Uterus (tissue), 2 donors: Measurements from ENCODE around the gene RASSF8.

Source experiments
- CTCF ChIP-seq, 4 experiments: fragments of 200-600 bp in 2 of 4; fragments of 450-650 bp in 2 of 4; sonication (generic) in 2 of 4; IDR thresholded peaks; one replicate each; pipeline ENCODE4 v1.5.1; 2016 to 2019; ENCODE audit warnings: antibody characterized with exemption in 4 of 4, mild to moderate bottlenecking in 2 of 4, moderate library complexity in 1 of 4
- POLR2A ChIP-seq, 2 donors: fragments of 450-650 bp; IDR thresholded peaks; one replicate each; pipeline ENCODE4 v1.6.1; 2016; ENCODE audit warnings: antibody characterized with exemption in 2 of 2, mild to moderate bottlenecking in 1 of 2, moderate library complexity in 1 of 2

- TF ChIP-seq POLR2A (IDR thresholded peaks at IDR 0.05) (peak in 1 of 2 donors; percentile 68), CTCF (IDR thresholded peaks at IDR 0.05) (no peak)
Measured at GRCh38 chr12:26125400-26126339, 167.2 kb downstream of the RASSF8 start.
